Liver (tissue), 9 donors: ENCODE results near the gene CPLANE2. TPM values are rescaled to one million over a fixed set of nuclear protein-coding genes. Genes with fewer than 3 reads are reported as not detected.

Experiments
- DNase-seq: peaks from one replicate; pipeline ENCODE4 v3.0.0-alpha.2; 2017; ENCODE audit warnings: low spot score
- H3K27ac ChIP-seq, 2 donors: one replicate each; pipeline ENCODE4 v1.7.0; 2013; ENCODE audit warnings: inconsistent platforms in 2 of 2, low read length in 2 of 2, control low read depth in 1 of 2, low read depth in 1 of 2, mild to moderate bottlenecking in 1 of 2
- H3K27me3 ChIP-seq, 4 donors: one replicate each; pipeline versions ENCODE4 v1.6.1 to v1.7.0; 2013; ENCODE audit warnings: low read length in 3 of 4, inconsistent platforms in 1 of 4, mild to moderate bottlenecking in 1 of 4, moderate library complexity in 1 of 4; ENCODE audit not compliant: control insufficient read depth in 4 of 4, insufficient read depth in 4 of 4
- H3K36me3 ChIP-seq, 4 donors: one replicate each; pipeline versions ENCODE4 v1.6.1 to v1.7.0; 2013; ENCODE audit warnings: low read length in 3 of 4, mild to moderate bottlenecking in 3 of 4, low read depth in 1 of 4, moderate library complexity in 1 of 4; ENCODE audit not compliant: control insufficient read depth in 4 of 4, insufficient read depth in 3 of 4
- H3K4me1 ChIP-seq, 4 donors: one replicate each; pipeline versions ENCODE4 v1.6.1 to v1.7.0; 2013; ENCODE audit warnings: low read length in 3 of 4, mild to moderate bottlenecking in 3 of 4, moderate library complexity in 1 of 4; ENCODE audit not compliant: control insufficient read depth in 4 of 4, insufficient read depth in 4 of 4
- H3K4me3 ChIP-seq, 3 donors: one replicate each; pipeline versions ENCODE4 v1.6.1 to v1.7.0; 2013; ENCODE audit warnings: low read length in 3 of 3, control low read depth in 1 of 3, low read depth in 1 of 3, mild to moderate bottlenecking in 1 of 3
- H3K9ac ChIP-seq, 2 donors: one replicate each; pipeline ENCODE4 v1.7.0; 2013; ENCODE audit warnings: low read length in 2 of 2, mild to moderate bottlenecking in 2 of 2, moderate library complexity in 2 of 2, control low read depth in 1 of 2, low read depth in 1 of 2
- H3K9me3 ChIP-seq, 4 donors: one replicate each; pipeline versions ENCODE4 v1.6.1 to v1.7.0; 2013; ENCODE audit warnings: low read length in 3 of 4; ENCODE audit not compliant: control insufficient read depth in 4 of 4
- EGR1 ChIP-seq, 2 donors: IDR thresholded peaks; 2 replicates each; pipeline ENCODE4 v1.6.1; 2016 to 2018; ENCODE audit warnings: antibody characterized with exemption in 2 of 2, low read depth in 2 of 2
- FOXA1 ChIP-seq: IDR thresholded peaks from 2 replicates; pipeline ENCODE4 v1.6.1; 2016; ENCODE audit warnings: antibody characterized with exemption
- FOXA2 ChIP-seq: IDR thresholded peaks from 2 replicates; pipeline ENCODE4 v1.6.1; 2016; ENCODE audit warnings: antibody characterized with exemption
- GABPA ChIP-seq, 2 donors: IDR thresholded peaks in 1 of 2; conservative IDR thresholded peaks in 1 of 2; 2 replicates each; pipeline ENCODE4 v1.6.1; 2016; ENCODE audit warnings: antibody characterized with exemption in 2 of 2, mild to moderate bottlenecking in 1 of 2, moderate library complexity in 1 of 2
- HNF4A ChIP-seq, 2 donors: conservative IDR thresholded peaks; 2 replicates each; pipeline ENCODE4 v1.6.1; 2016; ENCODE audit warnings: antibody characterized with exemption in 2 of 2, mild to moderate bottlenecking in 2 of 2
- HNF4G ChIP-seq: IDR thresholded peaks from 2 replicates; pipeline ENCODE4 v1.6.1; 2016; ENCODE audit warnings: antibody characterized with exemption
- JUND ChIP-seq, 2 donors: IDR thresholded peaks; 2 replicates each; pipeline ENCODE4 v1.6.1; 2016; ENCODE audit warnings: antibody characterized with exemption in 2 of 2
- MAX ChIP-seq: IDR thresholded peaks from 2 replicates; pipeline ENCODE4 v1.6.1; 2016; ENCODE audit warnings: antibody characterized with exemption
- NR2F2 ChIP-seq: IDR thresholded peaks from 2 replicates; pipeline ENCODE4 v1.6.1; 2016; ENCODE audit warnings: antibody characterized with exemption
- RAD21 ChIP-seq, 2 donors: IDR thresholded peaks; 2 replicates each; pipeline ENCODE4 v1.6.1; 2016; ENCODE audit warnings: antibody characterized with exemption in 2 of 2, mild to moderate bottlenecking in 2 of 2
- RXRA ChIP-seq, 2 donors: IDR thresholded peaks; 2 replicates each; pipeline ENCODE4 v1.6.1; 2017 to 2018; ENCODE audit warnings: antibody characterized with exemption in 2 of 2, mild to moderate bottlenecking in 1 of 2
- SP1 ChIP-seq: IDR thresholded peaks from 2 replicates; pipeline ENCODE4 v1.6.1; 2018; ENCODE audit warnings: antibody characterized with exemption, mild to moderate bottlenecking
- TAF1 ChIP-seq: conservative IDR thresholded peaks from 2 replicates; pipeline ENCODE4 v1.6.1; 2016; ENCODE audit warnings: antibody characterized with exemption, mild to moderate bottlenecking
- YY1 ChIP-seq: IDR thresholded peaks from 2 replicates; pipeline ENCODE4 v1.6.1; 2016; ENCODE audit warnings: antibody characterized with exemption, mild to moderate bottlenecking
- WGBS: extraction: QIAGEN DNeasy Blood & Tissue Kit; methylation state at CpG from one replicate; pipeline ENCODE4 v1.1.7; 2013; 5-methylcytosine and 5-hydroxymethylcytosine counted together
- polyA plus RNA-seq, 2 donors: library from polyadenylated mRNA; stranded (reverse) in 1 of 2; unstranded in 1 of 2; fragments of 200-250 nt in 1 of 2; fragments of >200 nt in 1 of 2; fragmentation: Nextera tagmentation in 1 of 2; extraction: Ambion mirVana in 1 of 2; gene quantifications; one replicate each; pipeline versions ENCODE4 v1.2.1 to v1.2.3, GENCODE V29; 2013 to 2015
- total RNA-seq, 2 donors: library from RNA; depleted of rRNA; stranded (reverse); fragments of >200 nt; gene quantifications; one replicate each; pipeline ENCODE4 v1.2.3, GENCODE V29; 2014
- TF ChIP-seq, protein P1 (sequence below): IDR thresholded peaks from 2 replicates; pipeline ENCODE4 v1.6.1; 2016; ENCODE audit warnings: antibody characterized with exemption
- TF ChIP-seq, protein P2 (sequence below): fragments of 150-350 bp; IDR thresholded peaks from 2 replicates; pipeline ENCODE4 v1.5.1; 2017; ENCODE audit warnings: improper control_type of control experiment, low read depth, low read length; ENCODE audit not compliant: missing input control
- TF ChIP-seq, protein P3 (sequence below): IDR thresholded peaks from 2 replicates; pipeline ENCODE4 v1.6.1; 2016; ENCODE audit warnings: antibody characterized with exemption, mild to moderate bottlenecking
- TF ChIP-seq, protein P4 (sequence below): IDR thresholded peaks from 2 replicates; pipeline ENCODE4 v1.6.1; 2016; ENCODE audit warnings: antibody characterized with exemption
- donor health status: healthy.
- donor health status: healthy.
- donor health status: healthy.
- donor health status: healthy.
- donor health status: healthy.

Gene CPLANE2
- total and polyA plus RNA-seq, 4 donors, result 0.96 to 2.7 (median 2.5) TPM

GRCh38 chr1:16205891-16206546 is 31.0 kb downstream of the CPLANE2 start:
- no peaks in the 10 kb centered on the region for H3K9me3 ChIP-seq
- H3K4me3 ChIP-seq, result peak overlapping the region in 1 of 3 donors; percentile 46
- peaks cover 0 to 7% (median under 1%) of the 10 kb centered on the region in 4 donors for H3K4me1 ChIP-seq
- TF ChIP-seq, protein P1, sequence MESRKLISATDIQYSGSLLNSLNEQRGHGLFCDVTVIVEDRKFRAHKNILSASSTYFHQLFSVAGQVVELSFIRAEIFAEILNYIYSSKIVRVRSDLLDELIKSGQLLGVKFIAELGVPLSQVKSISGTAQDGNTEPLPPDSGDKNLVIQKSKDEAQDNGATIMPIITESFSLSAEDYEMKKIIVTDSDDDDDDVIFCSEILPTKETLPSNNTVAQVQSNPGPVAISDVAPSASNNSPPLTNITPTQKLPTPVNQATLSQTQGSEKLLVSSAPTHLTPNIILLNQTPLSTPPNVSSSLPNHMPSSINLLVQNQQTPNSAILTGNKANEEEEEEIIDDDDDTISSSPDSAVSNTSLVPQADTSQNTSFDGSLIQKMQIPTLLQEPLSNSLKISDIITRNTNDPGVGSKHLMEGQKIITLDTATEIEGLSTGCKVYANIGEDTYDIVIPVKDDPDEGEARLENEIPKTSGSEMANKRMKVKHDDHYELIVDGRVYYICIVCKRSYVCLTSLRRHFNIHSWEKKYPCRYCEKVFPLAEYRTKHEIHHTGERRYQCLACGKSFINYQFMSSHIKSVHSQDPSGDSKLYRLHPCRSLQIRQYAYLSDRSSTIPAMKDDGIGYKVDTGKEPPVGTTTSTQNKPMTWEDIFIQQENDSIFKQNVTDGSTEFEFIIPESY, result no peak
- TF ChIP-seq NR2F2, result peak; percentile 56
- H3K36me3 ChIP-seq, result no peaks in the 10 kb centered on the region
- WGBS, result 38% methylated on average over 38 of the region's 38 CpGs
- peak overlapping the region in 1 of 2 donors; percentile 30 for H3K9ac ChIP-seq
- H3K27me3 ChIP-seq, result no peaks in the 10 kb centered on the region
- no peak for DNase-seq
- peak overlapping the region; percentile 15 to 46 for H3K27ac ChIP-seq

- Histone ChIP-seq H3K9me3 (no peaks in the 10 kb centered on the region), H3K4me1 (peaks cover 0 to 7% (median under 1%) of the 10 kb centered on the region in 4 donors), H3K4me3 (no peak overlapping the region), H3K9ac (no peak overlapping the region), H3K27ac (no peak overlapping the region), H3K27me3 (no peaks in the 10 kb centered on the region), H3K36me3 (no peaks in the 10 kb centered on the region)
- no peak for DNase-seq
- 97% methylated on average over 11 of the region's 11 CpGs for WGBS
- TF ChIP-seq JUND (IDR thresholded peaks at IDR 0.05) (no peak), HNF4A (conservative IDR thresholded peaks at IDR 0.05) (no peak), GABPA (IDR thresholded peaks at IDR 0.05 in 1 of 2, conservative IDR thresholded peaks at IDR 0.05 in 1 of 2) (no peak), NR2F2 (no peak), EGR1 (IDR thresholded peaks at IDR 0.05; ENCODE audit: low read depth in 2 of 2) (no peak), SP1 (no peak), YY1 (no peak), TAF1 (no peak), RAD21 (IDR thresholded peaks at IDR 0.05) (no peak), HNF4G (no peak), FOXA2 (no peak), MAX (no peak), RXRA (IDR thresholded peaks at IDR 0.05) (no peak), FOXA1 (no peak)
- TF ChIP-seq, protein P2, sequence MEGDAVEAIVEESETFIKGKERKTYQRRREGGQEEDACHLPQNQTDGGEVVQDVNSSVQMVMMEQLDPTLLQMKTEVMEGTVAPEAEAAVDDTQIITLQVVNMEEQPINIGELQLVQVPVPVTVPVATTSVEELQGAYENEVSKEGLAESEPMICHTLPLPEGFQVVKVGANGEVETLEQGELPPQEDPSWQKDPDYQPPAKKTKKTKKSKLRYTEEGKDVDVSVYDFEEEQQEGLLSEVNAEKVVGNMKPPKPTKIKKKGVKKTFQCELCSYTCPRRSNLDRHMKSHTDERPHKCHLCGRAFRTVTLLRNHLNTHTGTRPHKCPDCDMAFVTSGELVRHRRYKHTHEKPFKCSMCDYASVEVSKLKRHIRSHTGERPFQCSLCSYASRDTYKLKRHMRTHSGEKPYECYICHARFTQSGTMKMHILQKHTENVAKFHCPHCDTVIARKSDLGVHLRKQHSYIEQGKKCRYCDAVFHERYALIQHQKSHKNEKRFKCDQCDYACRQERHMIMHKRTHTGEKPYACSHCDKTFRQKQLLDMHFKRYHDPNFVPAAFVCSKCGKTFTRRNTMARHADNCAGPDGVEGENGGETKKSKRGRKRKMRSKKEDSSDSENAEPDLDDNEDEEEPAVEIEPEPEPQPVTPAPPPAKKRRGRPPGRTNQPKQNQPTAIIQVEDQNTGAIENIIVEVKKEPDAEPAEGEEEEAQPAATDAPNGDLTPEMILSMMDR, result no peak
- TF ChIP-seq, protein P3, sequence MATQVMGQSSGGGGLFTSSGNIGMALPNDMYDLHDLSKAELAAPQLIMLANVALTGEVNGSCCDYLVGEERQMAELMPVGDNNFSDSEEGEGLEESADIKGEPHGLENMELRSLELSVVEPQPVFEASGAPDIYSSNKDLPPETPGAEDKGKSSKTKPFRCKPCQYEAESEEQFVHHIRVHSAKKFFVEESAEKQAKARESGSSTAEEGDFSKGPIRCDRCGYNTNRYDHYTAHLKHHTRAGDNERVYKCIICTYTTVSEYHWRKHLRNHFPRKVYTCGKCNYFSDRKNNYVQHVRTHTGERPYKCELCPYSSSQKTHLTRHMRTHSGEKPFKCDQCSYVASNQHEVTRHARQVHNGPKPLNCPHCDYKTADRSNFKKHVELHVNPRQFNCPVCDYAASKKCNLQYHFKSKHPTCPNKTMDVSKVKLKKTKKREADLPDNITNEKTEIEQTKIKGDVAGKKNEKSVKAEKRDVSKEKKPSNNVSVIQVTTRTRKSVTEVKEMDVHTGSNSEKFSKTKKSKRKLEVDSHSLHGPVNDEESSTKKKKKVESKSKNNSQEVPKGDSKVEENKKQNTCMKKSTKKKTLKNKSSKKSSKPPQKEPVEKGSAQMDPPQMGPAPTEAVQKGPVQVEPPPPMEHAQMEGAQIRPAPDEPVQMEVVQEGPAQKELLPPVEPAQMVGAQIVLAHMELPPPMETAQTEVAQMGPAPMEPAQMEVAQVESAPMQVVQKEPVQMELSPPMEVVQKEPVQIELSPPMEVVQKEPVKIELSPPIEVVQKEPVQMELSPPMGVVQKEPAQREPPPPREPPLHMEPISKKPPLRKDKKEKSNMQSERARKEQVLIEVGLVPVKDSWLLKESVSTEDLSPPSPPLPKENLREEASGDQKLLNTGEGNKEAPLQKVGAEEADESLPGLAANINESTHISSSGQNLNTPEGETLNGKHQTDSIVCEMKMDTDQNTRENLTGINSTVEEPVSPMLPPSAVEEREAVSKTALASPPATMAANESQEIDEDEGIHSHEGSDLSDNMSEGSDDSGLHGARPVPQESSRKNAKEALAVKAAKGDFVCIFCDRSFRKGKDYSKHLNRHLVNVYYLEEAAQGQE, result no peak
- TF ChIP-seq, protein P1, result no peak
- TF ChIP-seq, protein P4, sequence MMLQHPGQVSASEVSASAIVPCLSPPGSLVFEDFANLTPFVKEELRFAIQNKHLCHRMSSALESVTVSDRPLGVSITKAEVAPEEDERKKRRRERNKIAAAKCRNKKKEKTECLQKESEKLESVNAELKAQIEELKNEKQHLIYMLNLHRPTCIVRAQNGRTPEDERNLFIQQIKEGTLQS, result no peak
These were observed 31.7 kb downstream of the CPLANE2 start for GRCh38 chr1:16205334-16205671.
